ENCODE results near the gene CD40. TPM values are rescaled to one million over a fixed set of nuclear protein-coding genes. Genes with fewer than 3 reads are reported as not detected.

CD40 gene
- total and polyA plus RNA-seq, 2 of the 4 experiments (the other 2 are of a cell fraction), result 0.36 to 0.92 TPM

- Histone ChIP-seq H3K4me3 (ENCODE audit: insufficient read depth, low read depth, low read length) (no peak overlapping the region), H3K56ac (ENCODE audit: extremely low read depth, insufficient read depth, low read length) (no peak overlapping the region), H4K20me1 (ENCODE audit: insufficient read depth, low read length) (no peaks in the 10 kb centered on the region), H4K91ac (ENCODE audit: insufficient read depth, low read depth, low read length) (no peak overlapping the region), H2AK9ac (replicated peaks; ENCODE audit: low read depth, low read length, poor library complexity) (no peak overlapping the region), H3K4me1 (ENCODE audit: control insufficient read depth, insufficient read depth, low read length) (no peaks in the 10 kb centered on the region), H2BK5ac (ENCODE audit: low read depth, low read length, poor library complexity, severe bottlenecking) (no peak overlapping the region), H3K23ac (ENCODE audit: low read depth, low read length) (no peak overlapping the region), H3K14ac (replicated peaks; ENCODE audit: low read depth, low read length) (no peak overlapping the region), H4K5ac (ENCODE audit: low read depth, low read length) (no peak overlapping the region), H3K79me1 (ENCODE audit: low read depth in 1 of 2, low read length in 2 of 2) (no peaks in the 10 kb centered on the region), H3K9ac (ENCODE audit: low read depth, low read length) (no peak overlapping the region), H3K4me2 (ENCODE audit: low read depth, low read length) (no peak overlapping the region), H2BK20ac (ENCODE audit: low read depth, low read length) (no peak overlapping the region), H3K9me1 (ENCODE audit: insufficient read depth, low read length) (no peaks in the 10 kb centered on the region), H4K8ac (ENCODE audit: low read depth in 2 of 2, low read length in 2 of 2) (no peak overlapping the region), H3K36me3 (ENCODE audit: control insufficient read depth, insufficient read depth, low read length) (no peaks in the 10 kb centered on the region), H2BK15ac (ENCODE audit: low read depth, low read length) (no peak overlapping the region), H3K4ac (ENCODE audit: low read depth, low read length) (no peak overlapping the region), H2AFZ (replicated peaks; ENCODE audit: low read length, poor library complexity) (no peak overlapping the region), H3K27me3 (ENCODE audit: control insufficient read depth, insufficient read depth, low read length) (peaks cover 36% of the 10 kb centered on the region), H2AK5ac (ENCODE audit: low read depth, low read length) (no peak overlapping the region), H2BK120ac (ENCODE audit: low read depth, low read length) (no peak overlapping the region), H3K18ac (ENCODE audit: low read depth, low read length) (no peak overlapping the region), H3K9me3 (ENCODE audit: control insufficient read depth, insufficient read depth, low read length) (no peaks in the 10 kb centered on the region), H3K27ac (ENCODE audit: insufficient read depth, low read length) (no peak overlapping the region)
- BruUV-seq (replicated peaks), result no TSS peak
- dilution Hi-C loops (cut with HindIII; ENCODE audit: low sequenced_read_pairs, unreplicated experiment) (no loop called here), intact Hi-C loops (cut with micrococcal nuclease) (loop anchor here (5.0 kb wide), 1 partner anchor 197 kb away; no protein-coding TSS in a partner anchor), in situ Hi-C loops (cut with MboI; ENCODE audit: low sequenced_read_pairs) (no loop called here)
- POLR2A ChIA-PET (ENCODE audit: unreplicated experiment), result no interaction called here
- no peak for DNase-seq
- TF ChIP-seq CHD1 (IDR thresholded peaks at IDR 0.05; ENCODE audit: low read depth, low read length) (no peak), FOS (IDR thresholded peaks at IDR 0.05; ENCODE audit: low read depth, low read length) (no peak), BHLHE40 (IDR thresholded peaks at IDR 0.05; ENCODE audit: low read depth, low read length) (no peak), CEBPB (IDR thresholded peaks at IDR 0.05; ENCODE audit: low read depth, low read length) (no peak), POLR2A (IDR thresholded peaks at IDR 0.05; ENCODE audit: low read depth, low read length) (no peak), RFX5 (IDR thresholded peaks at IDR 0.05; ENCODE audit: low read depth, low read length) (no peak), MXI1 (IDR thresholded peaks at IDR 0.05; ENCODE audit: borderline replicate concordance, low read depth, low read length) (no peak), RCOR1 (IDR thresholded peaks at IDR 0.05; ENCODE audit: insufficient replicate concordance, low read length) (no peak), MAZ (IDR thresholded peaks at IDR 0.05; ENCODE audit: borderline replicate concordance, low read depth, low read length) (no peak), ELK1 (IDR thresholded peaks at IDR 0.05; ENCODE audit: borderline replicate concordance, low read depth, low read length) (no peak)
- TF ChIP-seq, protein P1, sequence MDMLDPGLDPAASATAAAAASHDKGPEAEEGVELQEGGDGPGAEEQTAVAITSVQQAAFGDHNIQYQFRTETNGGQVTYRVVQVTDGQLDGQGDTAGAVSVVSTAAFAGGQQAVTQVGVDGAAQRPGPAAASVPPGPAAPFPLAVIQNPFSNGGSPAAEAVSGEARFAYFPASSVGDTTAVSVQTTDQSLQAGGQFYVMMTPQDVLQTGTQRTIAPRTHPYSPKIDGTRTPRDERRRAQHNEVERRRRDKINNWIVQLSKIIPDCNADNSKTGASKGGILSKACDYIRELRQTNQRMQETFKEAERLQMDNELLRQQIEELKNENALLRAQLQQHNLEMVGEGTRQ (IDR thresholded peaks at IDR 0.05; ENCODE audit: low read depth, low read length), result no peak
- ATAC-seq (ENCODE audit: low read depth), result no peak
- WGBS, 2 experiments (ENCODE audit: extremely low coverage in 2 of 2, insufficient read length in 1 of 2), result 20% methylated on average over 1 of the region's 4 CpGs; no CpG with 5 or more reads in 1 of the 2 experiments
- CTCF ChIA-PET, result interaction anchor here (1.7 kb wide), 1 partner anchor 219 kb away, joined by 5 read pairs; no protein-coding TSS in a partner anchor
Measured at GRCh38 chr20:46130534-46130933, 12.4 kb downstream of the CD40 start.

Data from IMR-90 (cell line).